ENCODE data around the gene ACADM. TPM values are rescaled to one million over a fixed set of nuclear protein-coding genes. Genes with fewer than 3 reads are reported as not detected.

The ACADM gene
- total and polyA plus RNA-seq, 3 donors from 2014 or later: 57.7 to 77.6 (median 67.9) TPM

DNA sequence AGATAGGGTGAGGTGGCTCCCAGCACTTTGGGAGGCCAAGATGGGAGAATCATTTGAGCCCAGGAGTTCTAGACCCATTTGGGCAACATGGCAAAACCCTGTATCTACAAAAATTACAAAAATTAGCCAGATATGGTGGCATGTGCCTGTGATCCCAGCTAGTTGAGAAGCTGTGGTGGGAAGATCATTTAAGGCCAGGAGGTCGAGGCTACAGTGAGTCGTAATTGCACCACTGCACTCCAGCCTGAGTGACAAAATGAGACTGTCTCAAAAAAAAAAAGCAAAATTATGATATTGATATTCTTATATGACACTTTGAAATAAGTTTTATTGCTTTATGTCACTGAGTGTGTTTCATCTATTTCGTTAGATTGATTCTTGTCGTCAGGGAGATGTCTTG is 7.4 kb downstream of the ACADM start:
- intact Hi-C loops (cut with DNase I; ENCODE audit: low total_unique reads): no loop called here

DNA sequence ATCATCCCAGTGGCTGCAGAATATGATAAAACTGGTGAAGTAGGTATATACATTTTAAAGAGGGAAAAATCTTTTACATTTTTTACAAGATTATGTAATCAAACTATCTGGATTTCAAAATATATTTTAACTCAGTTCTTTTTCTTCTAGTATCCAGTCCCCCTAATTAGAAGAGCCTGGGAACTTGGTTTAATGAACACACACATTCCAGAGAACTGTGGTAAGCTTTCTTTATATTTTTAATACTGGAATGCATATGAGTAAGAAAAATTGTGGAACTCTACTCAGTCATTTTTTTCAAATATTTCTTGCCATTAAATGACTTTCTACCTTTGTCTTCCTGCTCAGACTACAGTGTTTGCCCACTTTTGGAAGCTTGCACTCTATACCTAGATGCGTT is 8.2 kb downstream of the ACADM start:
- no peaks in the 10 kb centered on the region for H3K36me3 ChIP-seq (ENCODE audit: low read depth, missing control alignments)
- WGBS, 2 donors: 39 to 77% methylated on average over 1 of the region's 1 CpG
- no peak for DNase-seq
- intact Hi-C loops (cut with DNase I; ENCODE audit: low total_unique reads): no loop called here
- no peak overlapping the region for H3K4me3 ChIP-seq
- TF ChIP-seq POLR2A (IDR thresholded peaks at IDR 0.05) (no peak), CTCF (IDR thresholded peaks at IDR 0.05) (no peak)
- H3K27ac ChIP-seq: no peak overlapping the region
- no peaks in the 10 kb centered on the region for H3K4me1 ChIP-seq
- no peaks in the 10 kb centered on the region for H3K9me3 ChIP-seq
- no peaks in the 10 kb centered on the region for H3K27me3 ChIP-seq

More for the DNA sequence above, 7.4 kb downstream of the ACADM start:
- H3K27ac ChIP-seq: no peak overlapping the region
- H3K27me3 ChIP-seq: no peaks in the 10 kb centered on the region
- WGBS, 2 donors: 87 to 89% methylated on average over 4 of the region's 4 CpGs
- no peak overlapping the region for H3K4me3 ChIP-seq
- no peaks in the 10 kb centered on the region for H3K36me3 ChIP-seq (ENCODE audit: low read depth, missing control alignments)
- no peaks in the 10 kb centered on the region for H3K9me3 ChIP-seq
- H3K4me1 ChIP-seq: peaks cover 8% of the 10 kb centered on the region
- no peak for DNase-seq
- TF ChIP-seq POLR2A (IDR thresholded peaks at IDR 0.05): no peak
- TF ChIP-seq CTCF (IDR thresholded peaks at IDR 0.05): no peak

- DNase-seq: no peak
- H3K36me3 ChIP-seq (ENCODE audit: low read depth, missing control alignments): no peaks in the 10 kb centered on the region
- intact Hi-C loops (cut with DNase I; ENCODE audit: low total_unique reads): no loop called here
Measured at GRCh38 chr1:75733661-75734060, 9.2 kb downstream of the ACADM start.

DNA sequence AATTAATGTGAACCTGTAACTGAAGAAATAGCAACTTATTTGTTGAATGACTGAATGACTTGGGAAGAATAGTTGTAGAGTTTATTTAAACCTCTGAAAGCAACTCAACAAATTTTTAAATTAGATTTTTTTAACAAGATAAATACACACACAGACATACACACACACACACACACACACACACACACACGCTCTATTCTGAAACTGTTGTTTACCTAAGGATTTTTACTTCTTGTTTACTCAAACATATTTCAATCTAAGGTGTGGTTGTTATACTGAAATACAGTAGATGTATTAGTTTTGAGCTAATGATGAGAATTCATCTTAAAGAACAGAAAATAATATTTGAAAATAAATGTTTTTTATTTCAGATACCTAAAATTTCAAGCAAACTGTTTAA is 11.5 kb downstream of the ACADM start:
- H3K36me3 ChIP-seq (ENCODE audit: low read depth, missing control alignments): no peaks in the 10 kb centered on the region
- no peaks in the 10 kb centered on the region for H3K4me1 ChIP-seq

More at GRCh38 chr1:75733661-75734060, 9.2 kb downstream of the ACADM start:
- Histone ChIP-seq H3K27me3 (no peaks in the 10 kb centered on the region), H3K9me3 (no peaks in the 10 kb centered on the region), H3K4me3 (no peak overlapping the region), H3K27ac (no peak overlapping the region), H3K4me1 (no peaks in the 10 kb centered on the region)
- 71 to 75% methylated on average over 5 of the region's 5 CpGs for WGBS, 2 donors
- no peak for TF ChIP-seq POLR2A (IDR thresholded peaks at IDR 0.05)
- no peak for TF ChIP-seq CTCF (IDR thresholded peaks at IDR 0.05)

More for the DNA sequence above, 11.5 kb downstream of the ACADM start:
- Histone ChIP-seq H3K9me3 (no peaks in the 10 kb centered on the region), H3K4me3 (no peak overlapping the region), H3K27me3 (no peaks in the 10 kb centered on the region), H3K27ac (no peak overlapping the region)
- DNase-seq: no peak
- WGBS, 2 donors: 86 to 88% methylated on average over 1 of the region's 1 CpG
- intact Hi-C loops (cut with DNase I; ENCODE audit: low total_unique reads): no loop called here
- TF ChIP-seq CTCF (IDR thresholded peaks at IDR 0.05) (no peak), POLR2A (IDR thresholded peaks at IDR 0.05) (no peak)
